ENCODE data around the gene ARID4A. TPM values are rescaled to one million over a fixed set of nuclear protein-coding genes. Genes with fewer than 3 reads are reported as not detected.

Gene ARID4A
- total and polyA plus RNA-seq, 12 donors, result 4.4 to 38.0 (median 17.9) TPM

DNA sequence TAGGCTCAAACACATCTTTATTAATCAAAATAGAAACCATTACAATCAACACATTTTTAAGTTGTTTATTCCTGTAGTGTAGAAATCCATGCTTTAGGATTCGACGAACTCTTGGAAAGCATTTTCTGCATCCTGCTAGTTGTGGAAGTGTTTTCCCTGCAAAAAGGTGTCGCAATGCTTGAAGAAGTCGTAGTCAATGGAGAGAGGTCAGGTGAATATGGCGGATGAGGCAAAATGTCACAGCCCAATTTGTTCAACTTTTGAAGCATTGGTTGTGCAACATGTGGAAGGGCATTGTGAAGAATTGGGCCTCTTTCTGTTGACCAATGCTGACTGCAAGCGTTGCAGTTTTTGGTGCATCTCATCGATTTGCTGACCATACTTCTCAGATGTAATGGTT lies 4.2 kb upstream of the ARID4A start:
- no peaks in the 10 kb centered on the region for H3K9me3 ChIP-seq (replicated peaks in 1 of 3)
- no peaks in the 10 kb centered on the region for H3K27me3 ChIP-seq
- TF ChIP-seq, protein P1, sequence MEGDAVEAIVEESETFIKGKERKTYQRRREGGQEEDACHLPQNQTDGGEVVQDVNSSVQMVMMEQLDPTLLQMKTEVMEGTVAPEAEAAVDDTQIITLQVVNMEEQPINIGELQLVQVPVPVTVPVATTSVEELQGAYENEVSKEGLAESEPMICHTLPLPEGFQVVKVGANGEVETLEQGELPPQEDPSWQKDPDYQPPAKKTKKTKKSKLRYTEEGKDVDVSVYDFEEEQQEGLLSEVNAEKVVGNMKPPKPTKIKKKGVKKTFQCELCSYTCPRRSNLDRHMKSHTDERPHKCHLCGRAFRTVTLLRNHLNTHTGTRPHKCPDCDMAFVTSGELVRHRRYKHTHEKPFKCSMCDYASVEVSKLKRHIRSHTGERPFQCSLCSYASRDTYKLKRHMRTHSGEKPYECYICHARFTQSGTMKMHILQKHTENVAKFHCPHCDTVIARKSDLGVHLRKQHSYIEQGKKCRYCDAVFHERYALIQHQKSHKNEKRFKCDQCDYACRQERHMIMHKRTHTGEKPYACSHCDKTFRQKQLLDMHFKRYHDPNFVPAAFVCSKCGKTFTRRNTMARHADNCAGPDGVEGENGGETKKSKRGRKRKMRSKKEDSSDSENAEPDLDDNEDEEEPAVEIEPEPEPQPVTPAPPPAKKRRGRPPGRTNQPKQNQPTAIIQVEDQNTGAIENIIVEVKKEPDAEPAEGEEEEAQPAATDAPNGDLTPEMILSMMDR (IDR thresholded peaks at IDR 0.05), result no peak
- TF ChIP-seq POLR2A (IDR thresholded peaks at IDR 0.05), result no peak
- no peak overlapping the region for H3K27ac ChIP-seq
- peaks cover 0 to 43% of the 10 kb centered on the region in 2 donors for H3K4me1 ChIP-seq (replicated peaks in 1 of 2)
- 95 to 96% (median 96%) methylated on average over 7 of the region's 7 CpGs for WGBS, 4 donors
- intact Hi-C loops (cut with DNase I), result no loop called here
- DNase-seq, result no peak
- peaks cover 0 to 44% of the 10 kb centered on the region in 2 donors for H3K36me3 ChIP-seq (replicated peaks in 1 of 2)
- H3K4me3 ChIP-seq, result no peak overlapping the region

GRCh38 chr14:58296726-58297125 lies 1.6 kb upstream of the ARID4A start:
- TF ChIP-seq, protein P1 (IDR thresholded peaks at IDR 0.05), result no peak
- no peak for TF ChIP-seq POLR2A (IDR thresholded peaks at IDR 0.05)
- no peaks in the 10 kb centered on the region for H3K27me3 ChIP-seq
- H3K27ac ChIP-seq, result peak overlapping the region; percentile 81 to 96 (median 94)
- DNase-seq, result no peak
- H3K36me3 ChIP-seq (replicated peaks in 1 of 2), result peaks cover 0 to 22% of the 10 kb centered on the region in 2 donors
- intact Hi-C loops (cut with DNase I), result no loop called here
- peaks cover 6 to 44% of the 10 kb centered on the region in 2 donors for H3K4me1 ChIP-seq (replicated peaks in 1 of 2)
- WGBS, 4 donors, result 5 to 10% (median 7%) methylated on average over 3 of the region's 3 CpGs
- no peaks in the 10 kb centered on the region for H3K9me3 ChIP-seq (replicated peaks in 1 of 3)
- H3K4me3 ChIP-seq, result peak overlapping the region in 2 of 4 donors; percentile 49 to 76

- peak overlapping the region; percentile 35 to 83 (median 62) for H3K4me3 ChIP-seq
- DNase-seq, result peak in 2 of 7 donors; percentile 29 to 56
- peak overlapping the region; percentile 81 to 96 (median 94) for H3K27ac ChIP-seq
- H3K4me1 ChIP-seq (replicated peaks in 1 of 2), result peaks cover 6 to 37% of the 10 kb centered on the region in 2 donors
- peaks cover 0 to 23% of the 10 kb centered on the region in 2 donors for H3K36me3 ChIP-seq (replicated peaks in 1 of 2)
- intact Hi-C loops (cut with DNase I), result no loop called here
- 0 to 3% (median 0%) methylated on average over 6 to 10 of the region's 10 CpGs for WGBS, 4 donors
- H3K27me3 ChIP-seq, result no peaks in the 10 kb centered on the region
- H3K9me3 ChIP-seq (replicated peaks in 1 of 3), result no peaks in the 10 kb centered on the region
- TF ChIP-seq, protein P1 (IDR thresholded peaks at IDR 0.05), result no peak
- TF ChIP-seq POLR2A (IDR thresholded peaks at IDR 0.05), result no peak
Observed at GRCh38 chr14:58297412-58297761, 968 bp upstream of the ARID4A start.

DNA sequence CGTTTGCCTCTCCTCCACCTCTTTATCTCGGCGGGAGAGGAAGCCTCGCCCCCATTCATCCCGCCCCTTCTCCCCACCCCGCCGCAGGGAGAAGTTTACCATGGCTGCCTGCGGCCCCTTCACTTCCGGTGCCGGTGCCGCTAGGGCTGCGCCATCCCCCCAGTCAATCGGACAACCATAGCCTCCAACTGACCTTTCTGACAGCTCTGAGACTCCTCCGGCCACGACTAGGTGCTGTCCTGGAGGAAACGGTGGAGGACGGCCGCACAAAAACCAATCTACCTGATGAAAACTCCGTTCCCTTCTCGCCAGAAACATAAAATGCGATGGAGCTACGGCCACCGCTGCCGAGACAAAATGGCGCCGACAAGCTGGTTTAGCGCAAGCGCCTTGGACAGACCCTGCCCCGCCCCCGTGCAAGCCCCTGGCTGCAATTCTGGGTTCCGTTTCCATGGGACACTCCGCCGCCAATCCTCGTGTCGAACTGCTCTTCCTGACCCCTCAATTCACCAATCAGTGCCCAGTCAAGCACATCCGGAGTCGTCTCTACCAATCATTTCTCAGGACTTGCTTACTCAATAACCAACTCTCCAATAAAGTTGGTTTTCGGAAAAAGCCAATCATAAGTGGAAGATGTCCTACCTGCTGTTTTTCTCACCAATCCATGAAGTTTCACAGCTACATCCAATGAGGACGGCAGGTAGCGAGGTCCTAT lies 436 bp upstream of the ARID4A start:
- Histone ChIP-seq H3K4me3 (peak overlapping the region; percentile 35 to 88 (median 64)), H3K27me3 (no peaks in the 10 kb centered on the region), H3K27ac (peak overlapping the region; percentile 94 to 97 (median 96)), H3K4me1 (replicated peaks in 1 of 2) (peaks cover 6 to 37% of the 10 kb centered on the region in 2 donors), H3K36me3 (replicated peaks in 1 of 2) (peaks cover 0 to 26% of the 10 kb centered on the region in 2 donors), H3K9me3 (replicated peaks in 1 of 3) (no peaks in the 10 kb centered on the region)
- 0% methylated on average over 16 to 40 of the region's 40 CpGs for WGBS, 4 donors
- intact Hi-C loops (cut with DNase I), result no loop called here
- DNase-seq, result peak; percentile 98 to 100 (median 99)
- peak; percentile 73 to 87 for TF ChIP-seq POLR2A (IDR thresholded peaks at IDR 0.05)
- TF ChIP-seq, protein P1 (IDR thresholded peaks at IDR 0.05), result no peak

Data from adrenal gland (tissue), 12 donors.